ENCODE results near the gene HOXA3. TPM values are rescaled to one million over a fixed set of nuclear protein-coding genes. Genes with fewer than 3 reads are reported as not detected.
A peak's percentile ranks its signal among the peaks of the same experiment; 100 is the strongest.

Gene HOXA3
- total and polyA plus RNA-seq, 10 of the 15 experiments (the other 5 are each of a cell fraction or from before 2014, with no cell fraction given): 0.05 TPM; not detected in 9

- in situ Hi-C loops (cut with MboI): loop anchor here (5.0 to 25.0 kb wide), 3 partner anchors 788 to 1293 kb away; no protein-coding TSS in a partner anchor
- no peak for ATAC-seq
- no peaks in the 10 kb centered on the region; the same call in 1 of the 2 replicates for H3K4me1 ChIP-seq (ENCODE audit: control insufficient read depth, insufficient read depth, low read length)
- H3K4me3 ChIP-seq: no peak overlapping the region
- intact Hi-C loops (cut with micrococcal nuclease; ENCODE audit: unreplicated experiment): no loop called here
- H3K27me3 ChIP-seq (replicated peaks in 1 of 2; ENCODE audit: control insufficient read depth in 2 of 2, insufficient read depth in 2 of 2, low read length in 1 of 2): peaks cover 22 to 61% of the 10 kb centered on the region in 2 experiments
- BruUV-seq (replicated peaks): no TSS peak
- POLR2A ChIA-PET: no interaction called here
- RAD21 ChIA-PET (ENCODE audit: unreplicated experiment): no interaction called here
- H3K9ac ChIP-seq (ENCODE audit: control insufficient read depth, insufficient read depth, low read length): no peak overlapping the region
- no peak for FAIRE-seq
- no peaks in the 10 kb centered on the region for H3K36me3 ChIP-seq (ENCODE audit: control insufficient read depth in 2 of 2, insufficient read depth in 2 of 2, low read length in 1 of 2)
- TF ChIP-seq, protein P1, sequence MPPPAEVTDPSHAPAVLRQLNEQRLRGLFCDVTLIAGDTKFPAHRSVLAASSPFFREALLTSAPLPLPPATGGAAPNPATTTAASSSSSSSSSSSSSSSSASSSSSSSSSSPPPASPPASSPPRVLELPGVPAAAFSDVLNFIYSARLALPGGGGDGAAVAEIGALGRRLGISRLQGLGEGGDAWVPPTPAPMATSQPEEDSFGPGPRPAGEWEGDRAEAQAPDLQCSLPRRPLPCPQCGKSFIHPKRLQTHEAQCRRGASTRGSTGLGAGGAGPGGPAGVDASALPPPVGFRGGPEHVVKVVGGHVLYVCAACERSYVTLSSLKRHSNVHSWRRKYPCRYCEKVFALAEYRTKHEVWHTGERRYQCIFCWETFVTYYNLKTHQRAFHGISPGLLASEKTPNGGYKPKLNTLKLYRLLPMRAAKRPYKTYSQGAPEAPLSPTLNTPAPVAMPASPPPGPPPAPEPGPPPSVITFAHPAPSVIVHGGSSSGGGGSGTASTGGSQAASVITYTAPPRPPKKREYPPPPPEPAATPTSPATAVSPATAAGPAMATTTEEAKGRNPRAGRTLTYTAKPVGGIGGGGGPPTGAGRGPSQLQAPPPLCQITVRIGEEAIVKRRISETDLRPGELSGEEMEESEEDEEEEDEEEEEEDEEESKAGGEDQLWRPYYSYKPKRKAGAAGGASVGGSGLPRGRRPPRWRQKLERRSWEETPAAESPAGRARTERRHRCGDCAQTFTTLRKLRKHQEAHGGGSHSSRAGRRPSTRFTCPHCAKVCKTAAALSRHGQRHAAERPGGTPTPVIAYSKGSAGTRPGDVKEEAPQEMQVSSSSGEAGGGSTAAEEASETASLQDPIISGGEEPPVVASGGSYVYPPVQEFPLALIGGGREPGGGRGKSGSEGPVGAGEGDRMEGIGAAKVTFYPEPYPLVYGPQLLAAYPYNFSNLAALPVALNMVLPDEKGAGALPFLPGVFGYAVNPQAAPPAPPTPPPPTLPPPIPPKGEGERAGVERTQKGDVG (CRISPR knock-in tag; IDR thresholded peaks at IDR 0.05): no peak
- TF ChIP-seq, protein P2, sequence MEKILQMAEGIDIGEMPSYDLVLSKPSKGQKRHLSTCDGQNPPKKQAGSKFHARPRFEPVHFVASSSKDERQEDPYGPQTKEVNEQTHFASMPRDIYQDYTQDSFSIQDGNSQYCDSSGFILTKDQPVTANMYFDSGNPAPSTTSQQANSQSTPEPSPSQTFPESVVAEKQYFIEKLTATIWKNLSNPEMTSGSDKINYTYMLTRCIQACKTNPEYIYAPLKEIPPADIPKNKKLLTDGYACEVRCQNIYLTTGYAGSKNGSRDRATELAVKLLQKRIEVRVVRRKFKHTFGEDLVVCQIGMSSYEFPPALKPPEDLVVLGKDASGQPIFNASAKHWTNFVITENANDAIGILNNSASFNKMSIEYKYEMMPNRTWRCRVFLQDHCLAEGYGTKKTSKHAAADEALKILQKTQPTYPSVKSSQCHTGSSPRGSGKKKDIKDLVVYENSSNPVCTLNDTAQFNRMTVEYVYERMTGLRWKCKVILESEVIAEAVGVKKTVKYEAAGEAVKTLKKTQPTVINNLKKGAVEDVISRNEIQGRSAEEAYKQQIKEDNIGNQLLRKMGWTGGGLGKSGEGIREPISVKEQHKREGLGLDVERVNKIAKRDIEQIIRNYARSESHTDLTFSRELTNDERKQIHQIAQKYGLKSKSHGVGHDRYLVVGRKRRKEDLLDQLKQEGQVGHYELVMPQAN (conservative IDR thresholded peaks at IDR 0.05): no peak
- TF ChIP-seq, protein P3, sequence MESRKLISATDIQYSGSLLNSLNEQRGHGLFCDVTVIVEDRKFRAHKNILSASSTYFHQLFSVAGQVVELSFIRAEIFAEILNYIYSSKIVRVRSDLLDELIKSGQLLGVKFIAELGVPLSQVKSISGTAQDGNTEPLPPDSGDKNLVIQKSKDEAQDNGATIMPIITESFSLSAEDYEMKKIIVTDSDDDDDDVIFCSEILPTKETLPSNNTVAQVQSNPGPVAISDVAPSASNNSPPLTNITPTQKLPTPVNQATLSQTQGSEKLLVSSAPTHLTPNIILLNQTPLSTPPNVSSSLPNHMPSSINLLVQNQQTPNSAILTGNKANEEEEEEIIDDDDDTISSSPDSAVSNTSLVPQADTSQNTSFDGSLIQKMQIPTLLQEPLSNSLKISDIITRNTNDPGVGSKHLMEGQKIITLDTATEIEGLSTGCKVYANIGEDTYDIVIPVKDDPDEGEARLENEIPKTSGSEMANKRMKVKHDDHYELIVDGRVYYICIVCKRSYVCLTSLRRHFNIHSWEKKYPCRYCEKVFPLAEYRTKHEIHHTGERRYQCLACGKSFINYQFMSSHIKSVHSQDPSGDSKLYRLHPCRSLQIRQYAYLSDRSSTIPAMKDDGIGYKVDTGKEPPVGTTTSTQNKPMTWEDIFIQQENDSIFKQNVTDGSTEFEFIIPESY (IDR thresholded peaks at IDR 0.05): no peak
- TF ChIP-seq SUZ12 (IDR thresholded peaks at IDR 0.05; ENCODE audit: unreplicated experiment) (peak; percentile 68), SREBF1 (IDR thresholded peaks at IDR 0.05; ENCODE audit: low read length) (no peak)
- no peak overlapping the region for H3K4me2 ChIP-seq (ENCODE audit: control insufficient read depth, insufficient read depth)
- SMC1A ChIA-PET (ENCODE audit: uncharacterized antibody, unreplicated experiment): interaction anchor here (0.6 kb wide), 1 partner anchor 301 kb away, joined by 3 read pairs; no protein-coding TSS in a partner anchor
- no peak overlapping the region for H3K27ac ChIP-seq (ENCODE audit: control insufficient read depth, insufficient read depth)
- CTCF ChIA-PET: interaction anchor here (0.6 to 1.2 kb wide), 4 partner anchors 465 to 770 kb away, joined by 3 to 4 read pairs (median 3); no protein-coding TSS in a partner anchor
- H4K20me1 ChIP-seq (ENCODE audit: control insufficient read depth, insufficient read depth): no peaks in the 10 kb centered on the region
- H3K9me3 ChIP-seq (replicated peaks; ENCODE audit: control insufficient read depth, insufficient read depth, low read length): no peaks in the 10 kb centered on the region; the same call in 2 of the 3 replicates
- WGBS (ENCODE audit: insufficient coverage, insufficient replicate concordance, low lambda C conversion rate, missing lambda C conversion rate): 3% methylated on average over 48 of the region's 48 CpGs
- no peak for DNase-seq (ENCODE audit: low read depth, low spot score)
- no peak overlapping the region for H2AFZ ChIP-seq (ENCODE audit: control insufficient read depth, low read depth, low read length)
- no peaks in the 10 kb centered on the region for H3K79me2 ChIP-seq (ENCODE audit: control insufficient read depth, insufficient read depth, low read length)
Measured at GRCh38 chr7:27154901-27155815, 2.8 kb upstream of the HOXA3 start.

All from GM12878 (cell line).